Measurements from ENCODE around the gene ABCA12.

The ABCA12 gene

DNA sequence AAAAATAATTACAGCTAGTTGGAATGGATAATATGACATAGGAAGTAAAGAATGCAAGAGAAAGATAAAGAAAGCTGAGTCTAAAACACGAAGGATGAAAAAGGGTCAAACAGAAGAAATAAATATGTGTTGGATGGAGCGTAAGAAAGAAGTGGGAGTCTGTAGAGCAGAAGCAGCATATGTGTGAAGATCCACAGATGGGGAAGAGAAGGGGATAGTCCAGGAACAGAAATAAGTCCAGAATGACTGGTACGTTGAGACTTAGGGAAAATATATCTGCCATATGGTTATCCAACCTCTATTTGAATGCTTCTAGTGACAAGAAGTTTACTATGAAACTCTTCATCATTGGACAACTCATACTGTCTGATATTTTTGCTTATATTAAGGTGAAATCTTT lies 18.0 kb downstream of the ABCA12 start:
- no peak for DNase-seq (ENCODE audit: low spot score)
- TF ChIP-seq, protein P1, sequence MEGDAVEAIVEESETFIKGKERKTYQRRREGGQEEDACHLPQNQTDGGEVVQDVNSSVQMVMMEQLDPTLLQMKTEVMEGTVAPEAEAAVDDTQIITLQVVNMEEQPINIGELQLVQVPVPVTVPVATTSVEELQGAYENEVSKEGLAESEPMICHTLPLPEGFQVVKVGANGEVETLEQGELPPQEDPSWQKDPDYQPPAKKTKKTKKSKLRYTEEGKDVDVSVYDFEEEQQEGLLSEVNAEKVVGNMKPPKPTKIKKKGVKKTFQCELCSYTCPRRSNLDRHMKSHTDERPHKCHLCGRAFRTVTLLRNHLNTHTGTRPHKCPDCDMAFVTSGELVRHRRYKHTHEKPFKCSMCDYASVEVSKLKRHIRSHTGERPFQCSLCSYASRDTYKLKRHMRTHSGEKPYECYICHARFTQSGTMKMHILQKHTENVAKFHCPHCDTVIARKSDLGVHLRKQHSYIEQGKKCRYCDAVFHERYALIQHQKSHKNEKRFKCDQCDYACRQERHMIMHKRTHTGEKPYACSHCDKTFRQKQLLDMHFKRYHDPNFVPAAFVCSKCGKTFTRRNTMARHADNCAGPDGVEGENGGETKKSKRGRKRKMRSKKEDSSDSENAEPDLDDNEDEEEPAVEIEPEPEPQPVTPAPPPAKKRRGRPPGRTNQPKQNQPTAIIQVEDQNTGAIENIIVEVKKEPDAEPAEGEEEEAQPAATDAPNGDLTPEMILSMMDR (IDR thresholded peaks at IDR 0.05; ENCODE audit: extremely low read depth, missing control alignments), result no peak

GRCh38 chr2:215119847-215120246 lies 18.6 kb downstream of the ABCA12 start:
- TF ChIP-seq, protein P1 (IDR thresholded peaks at IDR 0.05; ENCODE audit: extremely low read depth, missing control alignments), result no peak
- DNase-seq (ENCODE audit: low spot score), result no peak

DNA sequence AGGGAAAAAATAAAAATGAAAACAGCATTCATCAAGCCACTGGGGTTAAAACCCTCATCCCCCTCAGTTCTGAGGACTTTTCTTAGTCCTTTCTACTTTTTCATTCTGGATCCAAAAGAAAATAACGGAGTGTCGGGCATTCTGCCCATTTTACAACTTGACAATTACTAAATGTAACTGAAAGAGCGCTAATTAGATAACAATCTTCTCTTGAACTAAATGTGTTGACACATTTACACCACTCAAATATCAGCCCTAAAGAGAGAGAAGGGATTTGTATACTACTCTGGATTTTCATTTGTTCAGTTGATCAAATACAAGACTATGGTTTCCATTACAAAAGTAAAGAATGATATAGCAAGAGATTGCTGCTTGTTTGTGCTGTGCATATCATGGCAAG lies 27.5 kb downstream of the ABCA12 start:
- no peak for DNase-seq (ENCODE audit: low spot score)
- TF ChIP-seq, protein P1 (IDR thresholded peaks at IDR 0.05; ENCODE audit: extremely low read depth, missing control alignments), result no peak

DNA sequence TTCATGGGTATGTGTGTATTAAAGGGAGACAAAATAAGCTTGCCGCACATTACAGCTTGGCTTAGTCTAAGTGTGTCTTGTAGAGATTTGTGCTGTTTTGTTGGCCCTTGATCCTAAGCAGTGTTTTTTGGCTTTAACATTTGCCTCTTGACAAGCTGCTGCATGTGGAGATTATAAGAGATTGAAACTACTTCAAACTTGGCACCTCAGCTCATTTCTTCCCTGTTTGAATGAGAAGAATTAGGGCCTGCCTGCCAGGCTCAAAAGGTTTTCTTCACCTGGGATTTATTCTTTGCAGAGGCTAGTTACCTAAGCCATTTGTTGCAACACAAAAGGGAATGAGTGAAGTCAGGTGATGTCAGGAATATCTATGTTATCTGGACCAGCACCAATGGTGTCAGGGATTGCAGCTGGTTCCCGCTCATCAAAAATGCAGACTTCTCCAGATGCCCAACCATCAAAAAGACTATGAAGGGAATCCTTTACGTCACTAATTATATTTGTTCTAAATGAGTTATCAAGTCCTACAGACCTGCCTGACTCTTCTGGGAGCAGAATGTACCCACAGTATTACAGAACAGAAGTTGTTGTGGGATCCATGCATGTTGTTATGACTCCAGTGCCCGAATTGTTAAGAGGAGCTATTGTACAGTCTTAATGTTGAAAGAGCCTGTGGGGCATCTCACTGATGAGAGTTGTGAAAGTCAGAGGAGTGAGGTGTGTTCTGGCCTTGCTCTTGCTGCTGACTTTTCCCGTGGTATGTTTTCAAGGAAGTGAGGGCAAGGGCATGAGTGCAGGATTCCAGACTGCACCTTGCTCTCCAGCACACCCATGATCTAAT lies 31.0 kb downstream of the ABCA12 start:
- TF ChIP-seq, protein P1 (IDR thresholded peaks at IDR 0.05; ENCODE audit: extremely low read depth, missing control alignments), result no peak
- DNase-seq (ENCODE audit: low spot score), result no peak

DNA sequence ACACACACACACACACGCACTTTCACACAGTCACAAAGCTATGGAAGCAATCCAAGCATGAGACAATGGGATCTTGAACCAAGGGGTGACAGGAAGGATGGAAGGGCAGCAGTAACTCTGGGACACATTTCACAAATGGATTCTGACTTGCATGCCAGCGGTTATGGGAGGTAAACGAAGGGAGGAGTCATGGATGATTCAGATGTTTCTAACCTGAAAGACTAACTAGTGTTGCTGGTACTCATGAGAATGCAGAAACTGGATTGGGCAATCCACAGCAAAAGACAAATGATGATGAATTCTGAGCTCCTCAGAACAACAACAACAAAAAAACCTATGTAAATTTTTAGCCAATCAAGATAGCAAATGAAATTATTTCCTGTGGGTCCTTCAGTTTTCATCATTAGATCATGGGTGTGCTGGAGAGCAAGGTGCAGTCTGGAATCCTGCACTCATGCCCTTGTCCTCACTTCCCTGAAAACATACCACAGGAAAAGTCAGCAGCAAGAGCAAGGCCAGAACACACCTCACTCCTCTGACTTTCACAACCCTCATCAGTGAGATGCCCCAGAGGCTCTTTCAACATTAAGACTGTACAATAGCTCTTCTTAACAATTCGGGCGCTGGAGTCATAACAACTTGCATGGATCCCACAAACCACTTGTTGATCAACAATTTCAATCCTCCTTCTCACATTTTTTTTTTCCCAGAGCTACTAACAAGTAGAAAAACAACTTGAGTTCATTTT lies 32.6 kb downstream of the ABCA12 start:
- TF ChIP-seq, protein P1 (IDR thresholded peaks at IDR 0.05; ENCODE audit: extremely low read depth, missing control alignments), result no peak
- DNase-seq (ENCODE audit: low spot score), result no peak

DNA sequence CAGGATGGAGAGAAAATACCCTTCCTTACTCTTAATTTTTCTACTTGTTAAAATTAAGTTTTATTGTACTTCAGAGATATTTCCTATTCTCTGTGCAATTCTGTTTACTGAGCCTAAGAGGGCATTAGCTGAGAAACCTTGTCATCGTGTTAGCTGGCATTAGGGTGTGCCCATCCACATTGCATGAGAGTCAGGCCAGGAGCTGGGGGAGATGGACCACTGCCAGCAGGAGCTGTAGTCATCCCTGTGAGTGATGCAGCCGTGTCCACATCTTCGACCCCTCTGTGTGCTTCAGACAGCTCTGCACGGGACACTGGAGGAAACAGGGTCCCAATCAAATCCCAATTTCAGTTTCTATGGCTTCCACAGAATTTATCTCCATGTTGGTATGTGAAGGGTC lies 34.2 kb downstream of the ABCA12 start:
- DNase-seq (ENCODE audit: low spot score), result no peak
- TF ChIP-seq, protein P1 (IDR thresholded peaks at IDR 0.05; ENCODE audit: extremely low read depth, missing control alignments), result no peak

GRCh38 chr2:215098875-215099274 lies 39.6 kb downstream of the ABCA12 start:
- no peak for DNase-seq (ENCODE audit: low spot score)
- TF ChIP-seq, protein P1 (IDR thresholded peaks at IDR 0.05; ENCODE audit: extremely low read depth, missing control alignments), result no peak
